Liver (tissue), 9 donors: ENCODE data around the gene PCDHGB1. TPM values are rescaled to one million over a fixed set of nuclear protein-coding genes. Genes with fewer than 3 reads are reported as not detected.

Experiments
- DNase-seq: peaks from one replicate; pipeline ENCODE4 v3.0.0-alpha.2; 2017; ENCODE audit warnings: low spot score
- H3K27ac ChIP-seq, 2 donors: one replicate each; pipeline ENCODE4 v1.7.0; 2013; ENCODE audit warnings: inconsistent platforms in 2 of 2, low read length in 2 of 2, control low read depth in 1 of 2, low read depth in 1 of 2, mild to moderate bottlenecking in 1 of 2
- H3K27me3 ChIP-seq, 4 donors: one replicate each; pipeline versions ENCODE4 v1.6.1 to v1.7.0; 2013; ENCODE audit warnings: low read length in 3 of 4, inconsistent platforms in 1 of 4, mild to moderate bottlenecking in 1 of 4, moderate library complexity in 1 of 4; ENCODE audit not compliant: control insufficient read depth in 4 of 4, insufficient read depth in 4 of 4
- H3K36me3 ChIP-seq, 4 donors: one replicate each; pipeline versions ENCODE4 v1.6.1 to v1.7.0; 2013; ENCODE audit warnings: low read length in 3 of 4, mild to moderate bottlenecking in 3 of 4, low read depth in 1 of 4, moderate library complexity in 1 of 4; ENCODE audit not compliant: control insufficient read depth in 4 of 4, insufficient read depth in 3 of 4
- H3K4me1 ChIP-seq, 4 donors: one replicate each; pipeline versions ENCODE4 v1.6.1 to v1.7.0; 2013; ENCODE audit warnings: low read length in 3 of 4, mild to moderate bottlenecking in 3 of 4, moderate library complexity in 1 of 4; ENCODE audit not compliant: control insufficient read depth in 4 of 4, insufficient read depth in 4 of 4
- H3K4me3 ChIP-seq, 3 donors: one replicate each; pipeline versions ENCODE4 v1.6.1 to v1.7.0; 2013; ENCODE audit warnings: low read length in 3 of 3, control low read depth in 1 of 3, low read depth in 1 of 3, mild to moderate bottlenecking in 1 of 3
- H3K9ac ChIP-seq, 2 donors: one replicate each; pipeline ENCODE4 v1.7.0; 2013; ENCODE audit warnings: low read length in 2 of 2, mild to moderate bottlenecking in 2 of 2, moderate library complexity in 2 of 2, control low read depth in 1 of 2, low read depth in 1 of 2
- H3K9me3 ChIP-seq, 4 donors: one replicate each; pipeline versions ENCODE4 v1.6.1 to v1.7.0; 2013; ENCODE audit warnings: low read length in 3 of 4; ENCODE audit not compliant: control insufficient read depth in 4 of 4
- FOXA2 ChIP-seq: IDR thresholded peaks from 2 replicates; pipeline ENCODE4 v1.6.1; 2016; ENCODE audit warnings: antibody characterized with exemption
- HNF4A ChIP-seq, 2 donors: conservative IDR thresholded peaks; 2 replicates each; pipeline ENCODE4 v1.6.1; 2016; ENCODE audit warnings: antibody characterized with exemption in 2 of 2, mild to moderate bottlenecking in 2 of 2
- HNF4G ChIP-seq: IDR thresholded peaks from 2 replicates; pipeline ENCODE4 v1.6.1; 2016; ENCODE audit warnings: antibody characterized with exemption
- JUND ChIP-seq, 2 donors: IDR thresholded peaks; 2 replicates each; pipeline ENCODE4 v1.6.1; 2016; ENCODE audit warnings: antibody characterized with exemption in 2 of 2
- NR2F2 ChIP-seq: IDR thresholded peaks from 2 replicates; pipeline ENCODE4 v1.6.1; 2016; ENCODE audit warnings: antibody characterized with exemption
- RAD21 ChIP-seq, 2 donors: IDR thresholded peaks; 2 replicates each; pipeline ENCODE4 v1.6.1; 2016; ENCODE audit warnings: antibody characterized with exemption in 2 of 2, mild to moderate bottlenecking in 2 of 2
- RXRA ChIP-seq, 2 donors: IDR thresholded peaks; 2 replicates each; pipeline ENCODE4 v1.6.1; 2017 to 2018; ENCODE audit warnings: antibody characterized with exemption in 2 of 2, mild to moderate bottlenecking in 1 of 2
- SP1 ChIP-seq: IDR thresholded peaks from 2 replicates; pipeline ENCODE4 v1.6.1; 2018; ENCODE audit warnings: antibody characterized with exemption, mild to moderate bottlenecking
- TAF1 ChIP-seq: conservative IDR thresholded peaks from 2 replicates; pipeline ENCODE4 v1.6.1; 2016; ENCODE audit warnings: antibody characterized with exemption, mild to moderate bottlenecking
- YY1 ChIP-seq: IDR thresholded peaks from 2 replicates; pipeline ENCODE4 v1.6.1; 2016; ENCODE audit warnings: antibody characterized with exemption, mild to moderate bottlenecking
- WGBS: extraction: QIAGEN DNeasy Blood & Tissue Kit; methylation state at CpG from one replicate; pipeline ENCODE4 v1.1.7; 2013; 5-methylcytosine and 5-hydroxymethylcytosine counted together
- polyA plus RNA-seq, 2 donors: library from polyadenylated mRNA; stranded (reverse) in 1 of 2; unstranded in 1 of 2; fragments of 200-250 nt in 1 of 2; fragments of >200 nt in 1 of 2; fragmentation: Nextera tagmentation in 1 of 2; extraction: Ambion mirVana in 1 of 2; gene quantifications; one replicate each; pipeline versions ENCODE4 v1.2.1 to v1.2.3, GENCODE V29; 2013 to 2015
- total RNA-seq, 2 donors: library from RNA; depleted of rRNA; stranded (reverse); fragments of >200 nt; gene quantifications; one replicate each; pipeline ENCODE4 v1.2.3, GENCODE V29; 2014
- TF ChIP-seq, protein P1 (sequence below): IDR thresholded peaks from 2 replicates; pipeline ENCODE4 v1.6.1; 2016; ENCODE audit warnings: antibody characterized with exemption
- TF ChIP-seq, protein P2 (sequence below): IDR thresholded peaks from 2 replicates; pipeline ENCODE4 v1.6.1; 2016; ENCODE audit warnings: antibody characterized with exemption, mild to moderate bottlenecking
- TF ChIP-seq, protein P3 (sequence below): IDR thresholded peaks from 2 replicates; pipeline ENCODE4 v1.6.1; 2016; ENCODE audit warnings: antibody characterized with exemption
- donor health status: healthy.
- donor health status: healthy.
- donor health status: healthy.
- donor health status: healthy.
- donor health status: healthy.

PCDHGB1 gene
- total and polyA plus RNA-seq, 4 donors = 0.10 to 0.75 (median 0.13) TPM

GRCh38 chr5:141382469-141383294 lies 32.8 kb downstream of the PCDHGB1 start, which contains the start of gene PCDHGA7:
Gene PCDHGA7, plus strand, starts transcription at chr5:141382742. Its CDS starts 158 bp downstream, at chr5:141382900.
- TF ChIP-seq YY1 (no peak), RAD21 (IDR thresholded peaks at IDR 0.05) (no peak), TAF1 (no peak), FOXA2 (no peak), NR2F2 (no peak), HNF4G (no peak), JUND (IDR thresholded peaks at IDR 0.05) (no peak), RXRA (IDR thresholded peaks at IDR 0.05) (no peak), SP1 (no peak)
- TF ChIP-seq, protein P1, sequence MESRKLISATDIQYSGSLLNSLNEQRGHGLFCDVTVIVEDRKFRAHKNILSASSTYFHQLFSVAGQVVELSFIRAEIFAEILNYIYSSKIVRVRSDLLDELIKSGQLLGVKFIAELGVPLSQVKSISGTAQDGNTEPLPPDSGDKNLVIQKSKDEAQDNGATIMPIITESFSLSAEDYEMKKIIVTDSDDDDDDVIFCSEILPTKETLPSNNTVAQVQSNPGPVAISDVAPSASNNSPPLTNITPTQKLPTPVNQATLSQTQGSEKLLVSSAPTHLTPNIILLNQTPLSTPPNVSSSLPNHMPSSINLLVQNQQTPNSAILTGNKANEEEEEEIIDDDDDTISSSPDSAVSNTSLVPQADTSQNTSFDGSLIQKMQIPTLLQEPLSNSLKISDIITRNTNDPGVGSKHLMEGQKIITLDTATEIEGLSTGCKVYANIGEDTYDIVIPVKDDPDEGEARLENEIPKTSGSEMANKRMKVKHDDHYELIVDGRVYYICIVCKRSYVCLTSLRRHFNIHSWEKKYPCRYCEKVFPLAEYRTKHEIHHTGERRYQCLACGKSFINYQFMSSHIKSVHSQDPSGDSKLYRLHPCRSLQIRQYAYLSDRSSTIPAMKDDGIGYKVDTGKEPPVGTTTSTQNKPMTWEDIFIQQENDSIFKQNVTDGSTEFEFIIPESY = no peak
- TF ChIP-seq, protein P2, sequence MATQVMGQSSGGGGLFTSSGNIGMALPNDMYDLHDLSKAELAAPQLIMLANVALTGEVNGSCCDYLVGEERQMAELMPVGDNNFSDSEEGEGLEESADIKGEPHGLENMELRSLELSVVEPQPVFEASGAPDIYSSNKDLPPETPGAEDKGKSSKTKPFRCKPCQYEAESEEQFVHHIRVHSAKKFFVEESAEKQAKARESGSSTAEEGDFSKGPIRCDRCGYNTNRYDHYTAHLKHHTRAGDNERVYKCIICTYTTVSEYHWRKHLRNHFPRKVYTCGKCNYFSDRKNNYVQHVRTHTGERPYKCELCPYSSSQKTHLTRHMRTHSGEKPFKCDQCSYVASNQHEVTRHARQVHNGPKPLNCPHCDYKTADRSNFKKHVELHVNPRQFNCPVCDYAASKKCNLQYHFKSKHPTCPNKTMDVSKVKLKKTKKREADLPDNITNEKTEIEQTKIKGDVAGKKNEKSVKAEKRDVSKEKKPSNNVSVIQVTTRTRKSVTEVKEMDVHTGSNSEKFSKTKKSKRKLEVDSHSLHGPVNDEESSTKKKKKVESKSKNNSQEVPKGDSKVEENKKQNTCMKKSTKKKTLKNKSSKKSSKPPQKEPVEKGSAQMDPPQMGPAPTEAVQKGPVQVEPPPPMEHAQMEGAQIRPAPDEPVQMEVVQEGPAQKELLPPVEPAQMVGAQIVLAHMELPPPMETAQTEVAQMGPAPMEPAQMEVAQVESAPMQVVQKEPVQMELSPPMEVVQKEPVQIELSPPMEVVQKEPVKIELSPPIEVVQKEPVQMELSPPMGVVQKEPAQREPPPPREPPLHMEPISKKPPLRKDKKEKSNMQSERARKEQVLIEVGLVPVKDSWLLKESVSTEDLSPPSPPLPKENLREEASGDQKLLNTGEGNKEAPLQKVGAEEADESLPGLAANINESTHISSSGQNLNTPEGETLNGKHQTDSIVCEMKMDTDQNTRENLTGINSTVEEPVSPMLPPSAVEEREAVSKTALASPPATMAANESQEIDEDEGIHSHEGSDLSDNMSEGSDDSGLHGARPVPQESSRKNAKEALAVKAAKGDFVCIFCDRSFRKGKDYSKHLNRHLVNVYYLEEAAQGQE = no peak
- TF ChIP-seq, protein P3, sequence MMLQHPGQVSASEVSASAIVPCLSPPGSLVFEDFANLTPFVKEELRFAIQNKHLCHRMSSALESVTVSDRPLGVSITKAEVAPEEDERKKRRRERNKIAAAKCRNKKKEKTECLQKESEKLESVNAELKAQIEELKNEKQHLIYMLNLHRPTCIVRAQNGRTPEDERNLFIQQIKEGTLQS = no peak
- Histone ChIP-seq H3K9ac (no peak within 1 kb of the TSS), H3K4me3 (peak within 1 kb of the TSS; percentile 1 to 69 (median 63)), H3K36me3 (no peaks in the 10 kb centered on the region), H3K9me3 (peaks cover 21 to 67% (median 33%) of the 10 kb centered on the region in 4 donors), H3K27ac (no peak within 1 kb of the TSS), H3K27me3 (peaks cover 0 to 6% (median 0%) of the 10 kb centered on the region in 4 donors), H3K4me1 (no peaks in the 10 kb centered on the region)
- DNase-seq = no peak
- WGBS = 16% methylated on average over 37 of the region's 37 CpGs

GRCh38 chr5:141383345-141383744 lies 33.4 kb downstream of the PCDHGB1 start:
- WGBS = 33% methylated on average over 21 of the region's 21 CpGs
- DNase-seq = no peak
- TF ChIP-seq HNF4A (conservative IDR thresholded peaks at IDR 0.05) (no peak), RAD21 (IDR thresholded peaks at IDR 0.05) (no peak), SP1 (no peak), TAF1 (no peak), YY1 (no peak)
- Histone ChIP-seq H3K27me3 (peaks cover 0 to 7% (median 0%) of the 10 kb centered on the region in 4 donors), H3K4me1 (peaks cover 0 to 2% (median 0%) of the 10 kb centered on the region in 4 donors), H3K9ac (no peak overlapping the region), H3K27ac (no peak overlapping the region), H3K4me3 (peak overlapping the region in 2 of 3 donors; percentile 12 to 63), H3K9me3 (peaks cover 21 to 68% (median 33%) of the 10 kb centered on the region in 4 donors), H3K36me3 (no peaks in the 10 kb centered on the region)
